HG02840 (cell line): ENCODE results near the gene EPHX1.
"Not testable (repeated sequence)": the region's sequence is repeated elsewhere in the genome, so short reads cannot be mapped to it uniquely, and the experiment has no call there.

Source experiments
- ATAC-seq: cut with Tn5 transposase; IDR thresholded peaks from one replicate; pipeline ENCODE4 v1.9.1; 2021; ENCODE audit warnings: mild to moderate bottlenecking, moderate library complexity, moderate number of reproducible peaks; ENCODE audit not compliant: unreplicated experiment, low FRiP score

The EPHX1 gene

DNA sequence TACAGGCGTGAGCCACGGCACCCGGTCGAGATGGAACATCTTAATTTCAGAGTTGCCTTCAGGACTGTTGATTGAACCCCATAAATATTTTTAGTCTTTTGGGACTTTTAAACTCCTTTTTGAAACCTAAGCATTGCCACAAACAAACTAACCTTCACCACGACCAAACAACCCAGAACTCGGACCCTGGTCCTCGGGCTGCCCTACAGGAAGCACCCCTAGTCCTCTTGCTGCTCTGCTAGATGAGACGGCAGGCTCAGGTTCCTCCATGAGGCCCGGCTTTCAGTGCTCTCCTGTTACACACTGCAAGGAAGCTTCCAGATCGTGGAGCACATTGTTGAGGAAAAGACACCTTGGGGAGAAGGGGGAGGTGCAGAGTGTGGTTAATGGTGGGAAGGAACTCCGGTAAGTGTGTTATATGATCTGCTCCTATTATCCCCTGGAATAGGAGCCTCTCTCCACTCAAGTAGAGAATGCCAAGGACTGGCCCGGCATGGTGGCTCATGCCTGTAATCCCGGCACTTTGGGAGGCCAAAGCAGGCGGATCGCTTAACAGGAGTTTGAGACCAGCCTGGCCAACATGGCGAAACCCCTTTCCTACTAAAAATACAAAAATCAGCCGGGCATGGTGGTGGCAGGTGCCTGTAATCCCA is 5.7 kb downstream of the EPHX1 start:
- no peak for ATAC-seq

DNA sequence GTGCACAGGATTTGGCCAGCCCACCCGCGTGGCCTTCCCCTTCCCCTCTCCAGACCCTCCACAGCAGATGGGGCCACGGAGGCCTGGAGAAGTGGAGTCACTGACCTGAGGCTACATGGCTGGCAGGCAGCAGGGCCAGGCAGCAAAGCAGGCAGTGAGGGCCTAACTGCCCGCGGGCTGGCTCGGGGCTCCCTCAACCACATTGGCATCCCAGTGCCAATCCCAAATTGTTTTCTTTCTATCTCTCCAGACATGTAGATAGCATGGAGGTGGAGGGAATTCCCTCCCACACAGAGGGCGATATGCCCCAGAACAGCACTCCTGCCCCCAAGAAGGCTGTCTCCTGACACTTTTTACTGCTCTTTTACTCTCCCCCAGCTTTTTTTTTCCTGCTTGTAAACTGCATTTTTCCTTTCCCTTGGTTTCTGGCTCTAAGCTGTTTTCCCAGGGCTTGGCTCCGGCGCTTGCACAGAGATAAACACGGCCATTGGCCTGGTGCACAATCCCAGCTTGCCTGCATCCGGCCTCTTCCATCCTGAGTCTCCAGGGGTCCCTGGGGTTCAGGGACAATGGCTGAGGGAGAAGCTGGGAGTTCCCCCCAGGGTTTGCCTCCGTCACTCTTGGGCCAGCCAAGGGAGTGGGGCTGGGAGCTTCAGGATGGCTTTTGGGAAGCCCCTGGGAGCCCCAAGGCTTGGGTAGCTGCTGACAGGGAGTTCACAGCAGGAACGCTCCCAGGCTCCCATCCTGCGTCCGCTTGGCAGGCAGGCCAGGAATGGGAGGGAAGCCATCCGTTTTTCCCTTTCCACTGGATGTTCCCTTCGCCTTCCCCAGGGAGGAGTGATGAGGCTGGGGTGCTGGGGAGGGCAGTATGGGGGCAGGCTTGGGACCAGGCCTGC is 7.0 kb downstream of the EPHX1 start:
- ATAC-seq, result no peak

DNA sequence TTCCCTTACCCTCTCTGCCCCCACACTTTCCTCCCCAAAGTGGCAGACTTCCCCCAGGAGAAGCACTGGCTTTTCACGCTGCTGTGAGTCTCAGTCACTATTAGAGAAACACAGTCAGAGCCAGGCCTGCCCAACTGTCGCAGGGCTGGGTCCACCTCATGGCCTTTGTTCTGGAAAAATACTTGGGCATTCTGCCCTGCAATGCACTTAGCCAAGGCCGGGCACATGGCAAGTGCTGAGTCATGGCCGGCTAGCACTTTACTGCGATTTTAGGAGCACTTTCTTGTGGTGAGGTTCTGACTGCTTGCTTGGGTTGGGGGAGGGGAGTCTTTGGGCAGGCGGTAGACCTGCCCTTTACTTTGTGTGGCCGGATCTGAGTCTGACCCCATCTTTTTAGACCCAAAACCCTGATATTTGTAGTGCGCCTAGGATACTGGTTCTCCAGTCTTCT is 7.7 kb downstream of the EPHX1 start:
- no peak for ATAC-seq

GRCh38 chr1:225818229-225818628 is 8.3 kb downstream of the EPHX1 start:
- no peak for ATAC-seq

GRCh38 chr1:225819346-225820192 is 9.6 kb downstream of the EPHX1 start:
- ATAC-seq, result no peak

DNA sequence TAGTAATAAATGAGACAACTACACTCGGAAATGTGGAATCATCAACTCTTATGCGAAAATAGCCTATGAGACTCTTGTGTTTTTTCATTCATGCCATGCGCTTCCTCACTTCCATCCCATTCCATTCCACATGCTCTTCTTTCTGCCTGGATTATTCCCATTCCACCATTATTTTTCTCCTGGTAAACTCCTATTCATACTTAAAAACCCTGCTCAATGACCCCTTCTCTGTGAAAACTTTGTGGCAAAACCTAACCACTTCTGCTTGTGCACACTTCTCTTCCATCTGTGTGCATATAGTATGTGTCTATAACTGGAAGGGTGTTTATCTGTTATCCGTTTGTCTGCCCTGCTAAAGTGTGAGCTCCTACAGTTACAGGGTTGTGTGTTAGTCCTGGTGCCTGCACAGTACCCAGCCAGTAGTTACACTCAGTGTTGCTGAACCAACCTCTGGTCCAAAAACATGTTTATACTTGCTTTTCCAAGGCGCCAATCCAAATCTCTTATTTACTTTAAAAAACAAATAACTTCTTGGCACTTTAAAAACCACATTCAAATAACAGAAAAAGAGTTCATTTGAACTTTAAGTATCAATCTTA is 10.7 kb downstream of the EPHX1 start:
- no peak for ATAC-seq

DNA sequence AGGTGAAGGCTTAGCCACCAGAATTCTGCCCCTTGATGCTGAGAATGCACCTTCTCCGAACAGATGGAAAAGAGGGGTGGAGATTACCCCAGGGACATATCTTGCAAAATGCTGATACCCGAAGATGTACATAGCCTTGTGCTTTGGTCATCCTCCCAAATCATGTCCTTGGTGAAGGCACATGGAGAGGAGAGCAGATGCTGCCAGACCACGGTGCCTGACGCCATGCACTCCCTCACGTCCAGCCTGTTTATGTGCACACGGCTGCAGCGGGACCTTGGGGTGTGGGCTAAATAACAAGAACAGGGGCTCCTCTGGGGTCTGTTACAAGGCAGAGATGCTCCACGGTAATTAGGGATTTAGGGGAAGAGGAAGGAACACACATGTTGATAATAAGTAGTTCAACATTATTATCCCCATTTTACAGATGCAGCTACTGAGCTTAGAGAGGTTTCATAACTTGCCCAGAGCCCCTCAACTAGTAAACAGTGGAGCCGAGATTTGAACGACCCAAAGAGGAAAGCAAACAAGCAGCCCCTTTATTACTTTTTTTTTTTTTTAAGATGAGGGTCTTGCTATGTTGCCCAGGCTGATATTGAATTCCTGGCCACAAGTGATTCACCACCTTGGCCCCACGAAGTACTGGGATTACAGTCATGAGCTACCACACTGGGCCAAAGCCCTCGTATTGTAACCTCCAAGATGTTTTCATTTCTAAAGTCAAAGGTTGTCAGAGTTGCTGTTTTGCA is 12.9 kb downstream of the EPHX1 start:
- ATAC-seq, result no peak

DNA sequence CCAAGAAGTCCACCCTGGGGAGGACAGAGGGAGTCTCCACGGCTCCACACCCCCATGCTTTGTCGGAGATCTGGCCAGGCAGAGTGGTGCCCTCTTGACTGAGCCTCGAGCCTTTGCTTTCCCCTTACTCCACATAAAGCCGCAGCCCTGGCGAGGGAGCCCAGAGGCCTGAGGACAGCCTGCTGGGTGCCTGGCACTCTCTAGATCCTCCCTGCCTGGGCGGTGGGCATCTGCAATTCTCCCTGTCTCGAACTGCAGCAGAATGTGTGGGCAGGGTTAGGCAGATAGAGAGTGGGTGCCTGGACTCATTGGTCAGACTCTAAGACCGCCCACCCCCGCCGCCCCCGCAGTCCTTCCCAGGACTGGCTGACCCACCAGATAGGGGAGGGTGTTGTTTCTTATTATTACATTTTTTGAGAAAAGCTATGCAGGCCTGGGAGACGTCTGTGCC is 13.9 kb downstream of the EPHX1 start:
- ATAC-seq, result no peak

DNA sequence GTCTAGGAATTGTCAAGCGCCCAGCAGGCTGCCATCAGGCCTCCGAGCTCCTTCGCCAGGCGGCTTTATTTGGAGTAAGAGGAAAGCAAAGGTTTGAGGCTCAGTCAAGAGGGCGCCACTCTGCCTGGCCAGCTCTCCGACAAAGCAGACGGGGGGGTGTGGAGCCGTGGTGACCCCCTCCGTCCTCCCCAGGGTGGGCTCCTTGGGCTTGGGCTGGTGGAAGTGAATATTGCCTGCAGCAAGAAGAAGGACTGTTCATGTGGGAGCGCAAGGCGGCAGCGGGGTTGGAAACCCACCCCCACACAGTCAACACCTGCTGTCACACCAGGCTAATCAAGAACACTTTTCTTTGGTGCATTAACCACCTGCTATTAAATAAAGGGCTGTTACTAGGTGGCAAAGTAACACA is 14.6 kb downstream of the EPHX1 start:
- ATAC-seq, result no peak

- ATAC-seq, result no peak
Observed at GRCh38 chr1:225825078-225825477, 15.2 kb downstream of the EPHX1 start.

- no peak for ATAC-seq
Observed at GRCh38 chr1:225825607-225826007, 15.7 kb downstream of the EPHX1 start.

GRCh38 chr1:225827076-225827475 is 17.2 kb downstream of the EPHX1 start:
- no peak for ATAC-seq

DNA sequence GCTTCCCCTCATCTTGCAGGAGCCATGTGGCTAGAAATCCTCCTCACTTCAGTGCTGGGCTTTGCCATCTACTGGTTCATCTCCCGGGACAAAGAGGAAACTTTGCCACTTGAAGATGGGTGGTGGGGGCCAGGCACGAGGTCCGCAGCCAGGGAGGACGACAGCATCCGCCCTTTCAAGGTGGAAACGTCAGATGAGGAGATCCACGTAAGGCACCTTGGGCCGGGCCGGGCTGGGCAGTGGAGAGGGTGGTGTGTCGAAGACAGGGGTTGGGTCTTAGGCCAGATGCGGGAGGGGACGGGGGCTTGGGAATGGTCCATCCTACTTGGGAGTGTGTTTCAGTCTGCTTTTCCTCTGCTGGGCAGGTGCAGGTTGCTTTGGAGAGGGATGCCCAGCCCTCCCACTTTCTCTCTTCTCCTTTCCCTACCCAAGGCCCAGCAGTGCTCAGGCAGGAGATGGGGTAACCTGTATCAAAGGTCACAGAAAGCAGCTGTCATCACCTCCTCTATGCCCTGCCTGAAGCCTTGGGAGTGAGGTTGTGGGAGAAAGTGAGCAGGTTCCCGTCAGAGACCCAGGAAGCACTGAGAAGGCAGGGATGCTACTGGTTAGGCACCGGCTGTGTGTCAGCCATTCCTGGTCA is 18.9 kb downstream of the EPHX1 start:
- ATAC-seq, result no peak

DNA sequence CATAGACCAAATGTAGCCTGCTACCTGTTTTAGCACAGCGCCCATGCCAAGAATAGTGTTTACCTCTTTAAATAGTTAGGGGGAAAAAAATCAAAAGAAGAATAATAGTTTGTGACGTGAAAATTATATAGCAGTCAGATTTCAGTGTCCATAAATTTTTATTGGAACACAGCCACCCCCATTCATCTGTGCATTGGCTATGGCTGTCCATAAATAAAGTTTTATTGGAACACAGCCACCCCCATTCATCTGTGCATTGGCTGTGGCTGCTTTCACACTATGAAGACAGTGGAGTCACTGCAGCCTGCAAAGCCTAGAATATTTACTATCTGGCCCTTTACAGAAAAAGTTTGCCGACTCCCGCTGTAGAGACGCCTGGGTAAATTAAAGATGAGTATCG is 20.9 kb downstream of the EPHX1 start:
- ATAC-seq, result no peak

DNA sequence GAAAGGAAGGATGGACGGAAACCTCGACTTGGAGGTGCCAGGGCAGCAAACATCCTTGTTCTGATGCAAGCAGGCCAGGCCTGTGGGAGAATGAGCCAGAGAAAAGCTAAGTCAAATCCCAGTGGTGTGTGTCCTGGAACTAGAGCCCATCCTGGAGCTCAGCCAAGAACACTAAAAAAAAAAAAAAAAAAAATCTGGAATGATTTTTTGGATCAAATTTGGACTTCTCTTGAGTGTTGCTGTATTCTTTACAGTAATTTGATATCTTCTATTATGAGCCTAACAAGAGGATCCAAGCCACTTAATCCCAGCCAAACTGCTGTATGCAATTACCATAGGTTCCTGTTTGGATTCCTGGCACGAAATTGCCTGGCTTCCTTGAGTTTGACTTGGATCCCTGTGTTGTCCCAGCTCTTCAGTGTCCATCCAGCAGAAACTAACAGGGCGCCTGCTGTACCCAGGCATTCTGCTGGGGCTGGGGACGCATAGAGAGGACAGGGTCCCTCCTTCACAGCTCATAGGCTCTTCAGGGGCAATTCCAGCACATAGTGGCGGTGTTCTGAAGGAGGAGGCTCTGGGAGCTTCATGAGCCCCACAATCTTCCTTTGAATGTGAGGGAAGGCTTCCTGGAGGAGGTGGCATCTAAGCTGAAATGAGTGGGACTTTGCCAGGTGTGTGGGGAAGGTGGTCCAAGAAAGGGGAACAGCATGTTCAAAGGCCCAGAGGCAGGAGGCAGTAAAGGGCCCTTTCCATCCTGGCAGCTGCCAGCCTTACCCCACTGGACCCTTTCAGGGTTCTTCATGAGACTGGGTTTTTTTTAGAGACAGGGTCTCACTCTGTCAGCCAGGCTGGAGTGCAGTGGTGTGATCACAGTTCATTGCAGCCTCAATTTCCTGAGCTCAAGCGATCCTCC is 24.7 kb downstream of the EPHX1 start:
- no peak for ATAC-seq

- ATAC-seq, result no peak
Observed at GRCh38 chr1:225835856-225836255, 25.9 kb downstream of the EPHX1 start.

DNA sequence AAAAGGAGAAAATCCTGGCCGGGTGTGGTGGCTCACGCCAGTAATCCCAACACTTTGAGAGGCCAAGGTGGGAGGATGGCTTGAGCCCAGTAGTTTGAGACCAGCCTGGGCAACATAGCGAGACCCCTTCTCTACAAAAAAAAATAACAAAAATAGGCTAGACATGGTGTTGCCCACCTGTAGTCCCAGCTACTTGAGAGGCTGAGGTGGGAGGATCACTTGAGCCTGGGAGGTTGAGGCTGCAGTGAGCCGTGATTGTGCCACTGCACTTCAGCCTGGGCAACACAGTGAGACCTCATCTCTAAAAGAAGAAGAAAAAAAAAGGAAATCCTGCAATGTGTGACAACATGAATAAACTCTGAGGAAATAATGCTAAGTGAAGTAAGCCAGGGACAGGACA is 26.4 kb downstream of the EPHX1 start:
- not testable (repeated sequence) for ATAC-seq

DNA sequence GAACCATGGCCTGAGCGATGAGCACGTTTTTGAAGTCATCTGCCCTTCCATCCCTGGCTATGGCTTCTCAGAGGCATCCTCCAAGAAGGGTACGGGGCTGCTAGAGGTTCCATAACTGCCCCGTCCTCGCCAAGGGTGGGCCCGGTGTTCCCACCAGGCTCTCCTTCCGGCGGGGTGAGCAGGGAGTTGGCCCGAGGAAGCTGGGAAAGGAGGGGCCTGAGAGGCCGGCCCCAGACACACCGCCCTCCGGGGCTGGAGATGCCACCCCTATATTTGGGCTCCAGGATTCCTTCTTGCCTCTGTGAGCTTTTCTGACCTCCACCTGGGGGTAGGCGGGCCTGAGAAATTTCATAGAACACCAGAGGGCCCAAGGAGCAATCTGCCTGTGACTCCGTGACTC is 28.9 kb downstream of the EPHX1 start:
- ATAC-seq, result no peak
